T-cell (primary cell): Measurements from ENCODE around the gene SDCBP2. TPM values are rescaled to one million over a fixed set of nuclear protein-coding genes. Genes with fewer than 3 reads are reported as not detected.
A peak's percentile ranks its signal among the peaks of the same experiment; 100 is the strongest.

ENCODE experiments used
- ATAC-seq, 4 experiments: fragments of 200-7000 bp in 3 of 4; fragments of 150-1000 bp in 1 of 4; cut with Tn5 transposase; replicated peaks in 1 of 4; 1 replicate in 3 of 4; 2 replicates in 1 of 4; pipeline ENCODE4 v1.10.0; 2021; ENCODE audit warnings: moderate library complexity in 3 of 4, mild to moderate bottlenecking in 2 of 4, moderate number of reproducible peaks in 1 of 4
- CTCF ChIA-PET, 2 donors: fragments of 300-600 bp; sonication (Branson Sonifier 250); formaldehyde crosslinking; loops; one replicate each; lab custom pipeline; 2022; ENCODE audit warnings: antibody characterized with exemption in 2 of 2; lab: Charles Lee
- POLR2A ChIA-PET, 2 donors: fragments of 300-600 bp; sonication (Branson Sonifier 250); formaldehyde crosslinking; loops; one replicate each; lab custom pipeline; 2022; ENCODE audit warnings: antibody characterized with exemption in 2 of 2; lab: Charles Lee
- DNase-seq, 35 experiments: peaks; one replicate each; pipeline versions ENCODE4 v3.0.0 to v3.0.0-alpha.2; 2013 to 2023
- H3K27ac ChIP-seq: one replicate; pipeline ENCODE4 v1.5.1; 2013; ENCODE audit warnings: low read length
- H3K27me3 ChIP-seq, 2 experiments: replicated peaks in 1 of 2; 1 replicate in 1 of 2; 2 replicates in 1 of 2; pipeline versions ENCODE4 v1.6.1 to v1.7.0; 2013; ENCODE audit warnings: low read length in 1 of 2, mixed read lengths in 1 of 2; ENCODE audit not compliant: control insufficient read depth in 2 of 2, insufficient read depth in 2 of 2; ENCODE audit errors: extremely low read depth in 1 of 2
- H3K36me3 ChIP-seq, 2 donors: 1 replicate in 1 of 2; 2 replicates in 1 of 2; pipeline versions ENCODE4 v1.6.1 to v1.7.0; 2013; ENCODE audit warnings: low read length in 1 of 2; ENCODE audit not compliant: control insufficient read depth in 2 of 2, insufficient read depth in 1 of 2; ENCODE audit errors: extremely low read depth in 1 of 2
- H3K4me1 ChIP-seq, 2 experiments: 1 replicate in 1 of 2; 2 replicates in 1 of 2; pipeline versions ENCODE4 v1.6.1 to v1.7.0; 2013; ENCODE audit warnings: low read length in 2 of 2, mixed read lengths in 1 of 2; ENCODE audit not compliant: insufficient read depth in 2 of 2, control insufficient read depth in 1 of 2; ENCODE audit errors: extremely low read depth in 1 of 2
- H3K4me3 ChIP-seq, 2 donors: 1 replicate in 1 of 2; 2 replicates in 1 of 2; pipeline versions ENCODE4 v1.5.1 to v1.7.0; 2013; ENCODE audit warnings: mild to moderate bottlenecking in 2 of 2, low read length in 1 of 2, moderate library complexity in 1 of 2; ENCODE audit not compliant: control insufficient read depth in 1 of 2; ENCODE audit errors: extremely low read depth in 1 of 2
- H3K9me3 ChIP-seq: 2 replicates; pipeline ENCODE4 v1.7.0; 2013
- H3K27ac Mint-ChIP-seq, 2 donors: one replicate each; pipeline ENCODE4 v1.8.0; 2020 to 2021; ENCODE audit warnings: mild to moderate bottlenecking in 2 of 2, mixed read lengths in 2 of 2
- H3K27me3 Mint-ChIP-seq, 2 donors: one replicate each; pipeline ENCODE4 v1.8.0; 2021 to 2022; ENCODE audit warnings: mixed read lengths in 2 of 2
- H3K36me3 Mint-ChIP-seq: one replicate; pipeline ENCODE4 v1.8.0; 2021; ENCODE audit warnings: mixed read lengths
- H3K4me1 Mint-ChIP-seq, 3 donors: one replicate each; pipeline ENCODE4 v1.8.0; 2020 to 2022; ENCODE audit warnings: mixed read lengths in 3 of 3, mild to moderate bottlenecking in 1 of 3
- H3K4me3 Mint-ChIP-seq, 3 donors: one replicate each; pipeline ENCODE4 v1.8.0; 2020 to 2022; ENCODE audit warnings: mild to moderate bottlenecking in 3 of 3, mixed read lengths in 3 of 3, moderate library complexity in 3 of 3
- H3K9me3 Mint-ChIP-seq, 3 donors: one replicate each; pipeline ENCODE4 v1.8.0; 2020 to 2022; ENCODE audit warnings: mixed read lengths in 3 of 3
- WGBS: methylation state at CpG from one replicate; pipeline ENCODE4 v1.1.5; 2013; ENCODE audit warnings: missing lambda C conversion rate; ENCODE audit not compliant: insufficient coverage; 5-methylcytosine and 5-hydroxymethylcytosine counted together
- total RNA-seq, 35 experiments: library from RNA in 6 of 35; stranded (reverse) in 6 of 35; fragments of 120-200 nt in 1 of 35; gene quantifications; one replicate each; pipeline versions ENCODE4 v1.2.1 to v1.2.4 and lab custom pipeline; 2013 to 2026

The SDCBP2 gene
- total RNA-seq, 5 donors from 2014 or later (not counting 1 experiment from before 2014, with no cell fraction given), result 1.1 to 2.4 (median 2.2) TPM

DNA sequence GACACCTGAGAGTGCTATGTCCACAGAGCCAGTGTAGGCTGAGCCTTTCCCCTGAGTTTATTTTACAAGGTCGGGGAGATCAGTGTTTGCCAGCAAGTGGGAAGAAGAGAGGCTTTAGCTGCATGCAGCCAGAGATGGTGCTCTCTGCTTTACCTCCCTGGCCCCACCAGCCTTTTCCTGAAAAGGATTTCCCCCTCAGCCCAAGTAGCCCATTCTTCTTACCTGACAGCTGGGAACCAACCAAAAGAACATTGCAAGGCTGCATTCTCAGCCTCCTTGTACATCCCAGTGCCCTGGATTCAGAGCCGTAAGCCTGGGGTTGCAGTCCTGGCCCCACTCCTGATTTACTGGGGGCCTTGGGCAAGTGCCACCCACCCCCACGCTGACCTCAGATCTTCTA lies 46.0 kb downstream of the SDCBP2 start:
- Mint-ChIP-seq H3K27ac (peak overlapping the region; percentile 47 to 53), H3K27me3 (no peaks in the 10 kb centered on the region), H3K36me3 (peaks cover 11% of the 10 kb centered on the region), H3K4me1 (peaks cover 74 to 77% (median 75%) of the 10 kb centered on the region in 3 donors), H3K4me3 (peak overlapping the region in 1 of 3 donors; percentile 77), H3K9me3 (no peaks in the 10 kb centered on the region)
- DNase-seq (no peak), ATAC-seq (no peak)
- Histone ChIP-seq H3K27ac (no peak overlapping the region), H3K36me3 (no peaks in the 10 kb centered on the region), H3K27me3 (no peaks in the 10 kb centered on the region), H3K4me3 (no peak overlapping the region), H3K4me1 (peaks cover 23 to 64% of the 10 kb centered on the region in 2 experiments), H3K9me3 (no peaks in the 10 kb centered on the region)
- POLR2A ChIA-PET, result interaction anchor here (0.5 to 0.6 kb wide), 2 partner anchors 16 to 43 kb away, joined by 3 read pairs; no protein-coding TSS in a partner anchor
- CTCF ChIA-PET, result interaction anchor here (1.0 to 1.3 kb wide), 2 partner anchors 9 to 106 kb away, joined by 3 to 4 read pairs; no protein-coding TSS in a partner anchor
- WGBS, result 79% methylated on average over 2 of the region's 3 CpGs

DNA sequence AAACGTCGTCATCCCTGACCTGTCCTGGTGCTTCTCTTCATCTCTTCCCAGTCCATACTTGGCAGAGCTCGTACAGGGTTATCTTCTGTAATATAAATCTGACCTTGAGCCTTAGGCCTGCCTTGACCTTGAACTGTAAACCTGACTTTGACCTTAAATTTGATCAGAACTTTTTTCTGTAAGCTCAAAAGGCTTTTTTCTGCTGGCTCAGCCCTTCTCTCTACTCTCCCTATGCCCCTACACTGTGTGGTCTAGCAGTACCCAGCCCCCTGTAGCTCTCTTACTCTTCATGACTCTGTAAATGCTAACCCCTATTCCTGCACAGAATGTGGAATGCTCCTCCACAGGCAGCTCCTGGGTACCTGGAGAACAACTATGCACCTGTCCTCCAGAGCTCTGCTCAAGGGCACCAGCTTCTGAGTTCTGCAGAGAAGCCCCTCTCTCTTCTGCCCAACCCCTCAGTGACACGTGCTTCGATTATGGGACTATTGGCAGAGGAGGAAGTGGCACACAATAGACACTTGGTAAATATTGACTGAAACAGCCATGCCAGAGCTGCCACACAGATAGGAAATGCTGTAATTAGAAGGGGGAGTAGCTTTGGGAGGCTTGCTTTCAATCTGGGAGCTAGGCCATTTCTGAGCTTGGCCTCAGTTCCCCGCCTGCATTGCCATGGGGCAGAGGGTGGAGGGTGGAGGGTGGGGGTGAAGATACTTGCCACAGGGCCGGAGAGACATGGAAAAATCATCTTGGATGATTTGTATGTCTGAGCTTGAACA lies 47.5 kb downstream of the SDCBP2 start:
- no peaks in the 10 kb centered on the region for H3K27me3 ChIP-seq
- H3K4me3 Mint-ChIP-seq, result peak overlapping the region in 2 of 3 donors; percentile 21 to 54
- peaks cover 60 to 62% (median 61%) of the 10 kb centered on the region in 3 donors for H3K4me1 Mint-ChIP-seq
- DNase-seq (peak in 1 of 35 experiments; percentile 4), ATAC-seq (peak; percentile 14 to 49 (median 44))
- H3K36me3 ChIP-seq, result no peaks in the 10 kb centered on the region
- ChIA-PET POLR2A (no interaction called here), CTCF (interaction anchor here (0.5 to 0.6 kb wide), 2 partner anchors 33 to 1253 kb away, joined by 3 to 6 read pairs; no protein-coding TSS in a partner anchor)
- H3K4me3 ChIP-seq, result no peak overlapping the region
- H3K27ac Mint-ChIP-seq, result peak overlapping the region; percentile 77 to 84
- H3K9me3 ChIP-seq, result no peaks in the 10 kb centered on the region
- no peaks in the 10 kb centered on the region for H3K27me3 Mint-ChIP-seq
- peaks cover 11% of the 10 kb centered on the region for H3K36me3 Mint-ChIP-seq
- H3K27ac ChIP-seq, result no peak overlapping the region
- peaks cover 13 to 49% of the 10 kb centered on the region in 2 experiments for H3K4me1 ChIP-seq
- H3K9me3 Mint-ChIP-seq, result no peaks in the 10 kb centered on the region
- 64% methylated on average over 5 of the region's 7 CpGs for WGBS

DNA sequence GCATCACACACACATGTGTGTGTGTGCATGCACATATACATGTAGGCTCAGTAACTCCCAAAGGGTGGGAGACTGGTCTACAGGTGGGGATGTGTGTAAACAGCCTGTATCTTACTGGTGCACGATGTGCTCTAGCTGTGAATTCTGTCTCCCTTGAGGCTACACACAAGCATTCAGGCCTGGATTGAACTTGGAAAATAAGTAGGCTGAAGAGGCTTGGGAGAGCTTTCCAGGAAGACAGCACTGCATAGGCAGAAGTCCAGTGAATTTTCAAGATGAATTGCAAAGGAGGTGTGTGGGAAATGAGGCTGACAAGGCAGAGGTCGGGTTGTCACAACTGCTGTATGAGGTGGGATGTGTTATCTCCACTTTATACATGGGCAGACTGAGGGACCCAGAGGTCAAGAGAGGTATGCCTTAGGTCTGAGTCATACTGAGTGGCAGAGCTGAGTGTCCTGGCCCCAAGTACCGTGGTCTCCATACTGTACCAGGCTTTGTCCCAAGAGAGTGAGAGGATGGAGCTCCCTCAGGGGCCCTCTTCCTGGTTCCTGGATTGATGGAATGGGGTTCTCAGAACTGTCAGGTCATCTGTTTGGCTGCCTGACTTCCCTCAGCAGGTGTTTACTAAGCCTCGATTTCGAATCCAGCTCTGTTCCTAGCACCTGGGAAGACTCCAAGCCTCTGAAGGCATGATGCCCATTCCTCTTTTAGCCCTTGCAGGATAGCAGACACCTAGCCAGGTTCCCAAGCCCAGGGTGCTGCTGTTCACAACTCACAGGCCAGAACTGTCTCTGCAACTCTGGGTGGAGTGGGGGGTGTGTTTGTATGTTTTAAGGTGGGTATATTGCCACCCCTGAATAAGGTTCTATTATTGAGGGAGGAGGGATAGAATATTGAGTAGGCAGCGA lies 48.5 kb downstream of the SDCBP2 start:
- H3K36me3 ChIP-seq, result no peaks in the 10 kb centered on the region
- no peak for ATAC-seq

DNA sequence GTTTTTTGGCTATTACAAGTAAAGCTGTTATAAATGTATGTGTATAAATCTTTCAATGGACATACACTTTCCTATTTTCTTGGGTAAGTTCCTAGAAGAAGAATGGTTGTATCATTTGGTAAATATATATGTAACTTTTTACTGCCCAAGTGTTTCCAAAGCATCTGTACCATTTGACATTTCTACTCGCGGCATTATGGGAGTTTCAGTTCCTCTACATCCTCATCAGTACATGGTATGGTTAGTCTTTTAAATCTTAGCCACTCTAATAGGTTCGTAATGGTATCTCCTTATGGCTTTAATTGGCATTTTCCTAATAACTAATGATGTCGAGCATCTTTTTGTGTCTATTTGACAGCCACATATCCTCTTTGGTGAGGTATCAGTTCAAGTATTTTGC lies 49.9 kb downstream of the SDCBP2 start:
- POLR2A ChIA-PET, result interaction anchor here in 1 of 2 donors (0.6 kb wide), 1 partner anchor 44 kb away, joined by 3 read pairs; no protein-coding TSS in a partner anchor
- no CpG with 5 or more reads among the region's 4 CpGs for WGBS

More for the DNA sequence above, 48.5 kb downstream of the SDCBP2 start:
- Histone ChIP-seq H3K4me1 (peaks cover 7 to 39% of the 10 kb centered on the region in 2 experiments), H3K4me3 (no peak overlapping the region), H3K27me3 (no peaks in the 10 kb centered on the region), H3K27ac (no peak overlapping the region), H3K9me3 (no peaks in the 10 kb centered on the region)
- Mint-ChIP-seq H3K36me3 (peaks cover 11% of the 10 kb centered on the region), H3K4me1 (peaks cover 56 to 57% (median 57%) of the 10 kb centered on the region in 3 donors), H3K4me3 (peak overlapping the region in 1 of 3 donors; percentile 54), H3K9me3 (no peaks in the 10 kb centered on the region), H3K27ac (peak overlapping the region; percentile 63 to 77), H3K27me3 (no peaks in the 10 kb centered on the region)
- 78% methylated on average over 3 of the region's 6 CpGs for WGBS
- CTCF ChIA-PET, result interaction anchor here (0.6 to 0.7 kb wide), 2 partner anchors 22 to 1254 kb away, joined by 6 to 7 read pairs; no protein-coding TSS in a partner anchor
- peak in 1 of 35 experiments; percentile 4 for DNase-seq
- POLR2A ChIA-PET, result no interaction called here

DNA sequence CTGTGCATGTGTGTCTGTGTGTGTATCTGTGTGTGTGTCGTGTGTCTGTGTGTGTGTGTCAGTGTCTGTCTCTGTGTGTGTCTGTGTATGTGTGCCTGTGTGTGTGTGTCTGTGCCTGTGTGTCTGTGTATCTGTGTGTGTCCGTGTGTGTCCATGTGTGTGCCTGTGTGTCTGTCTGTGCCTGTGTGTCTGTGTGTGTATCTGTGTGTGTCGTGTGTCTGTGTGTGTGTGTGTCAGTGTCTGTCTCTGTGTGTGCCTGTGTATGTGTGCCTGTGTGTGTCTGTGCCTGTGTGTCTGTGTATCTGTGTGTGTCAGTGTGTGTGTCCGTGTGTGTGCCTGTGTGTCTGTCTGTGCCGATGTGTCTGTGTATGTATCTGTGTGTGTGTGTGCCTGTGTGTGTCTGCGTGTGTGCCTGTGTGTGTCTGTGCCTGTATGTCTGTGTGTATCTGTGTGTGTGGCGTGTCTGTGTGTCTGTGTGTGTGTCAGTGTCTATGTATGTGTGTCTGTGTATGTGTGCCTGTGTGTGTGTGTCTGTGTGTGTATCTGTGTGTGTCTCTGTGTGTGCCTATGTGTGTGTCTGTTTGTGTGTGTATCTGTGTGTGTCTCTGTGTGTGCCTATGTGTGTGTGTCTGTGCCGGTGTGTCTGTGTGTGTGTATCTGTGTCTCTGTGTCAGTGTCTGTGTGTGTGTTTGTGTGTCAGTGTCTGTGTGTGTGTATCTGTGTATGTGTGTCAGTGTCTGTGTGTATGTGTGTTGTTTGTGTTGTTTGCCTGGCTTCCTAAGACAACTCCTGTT lies 51.2 kb downstream of the SDCBP2 start:
- peaks cover 47 to 51% (median 48%) of the 10 kb centered on the region in 3 donors for H3K4me1 Mint-ChIP-seq

More for the DNA sequence above, 49.9 kb downstream of the SDCBP2 start:
- Mint-ChIP-seq H3K27me3 (no peaks in the 10 kb centered on the region), H3K4me1 (peaks cover 50 to 51% (median 50%) of the 10 kb centered on the region in 3 donors), H3K36me3 (peaks cover 11% of the 10 kb centered on the region), H3K9me3 (no peaks in the 10 kb centered on the region), H3K27ac (peak overlapping the region in 1 of 2 donors; percentile 23), H3K4me3 (no peak overlapping the region)
- DNase-seq, result no peak
- CTCF ChIA-PET, result no interaction called here
- Histone ChIP-seq H3K9me3 (no peaks in the 10 kb centered on the region), H3K4me1 (peaks cover 2 to 31% of the 10 kb centered on the region in 2 experiments), H3K27me3 (no peaks in the 10 kb centered on the region), H3K4me3 (no peak overlapping the region), H3K36me3 (peaks cover 5% of the 10 kb centered on the region in 2 donors), H3K27ac (no peak overlapping the region)
- no peak for ATAC-seq

More for the DNA sequence above, 51.2 kb downstream of the SDCBP2 start:
- H3K36me3 ChIP-seq, result peaks cover 5% of the 10 kb centered on the region in 2 donors
- DNase-seq (no peak), ATAC-seq (no peak)
- H3K4me3 ChIP-seq, result no peak overlapping the region
- no peaks in the 10 kb centered on the region for H3K27me3 Mint-ChIP-seq
- no peaks in the 10 kb centered on the region for H3K9me3 ChIP-seq
- peaks cover 11% of the 10 kb centered on the region for H3K36me3 Mint-ChIP-seq
- H3K27ac ChIP-seq, result no peak overlapping the region
- no peaks in the 10 kb centered on the region for H3K27me3 ChIP-seq
- ChIA-PET POLR2A (no interaction called here), CTCF (no interaction called here)
- H3K4me1 ChIP-seq, result peaks cover 2 to 24% of the 10 kb centered on the region in 2 experiments
- no peak overlapping the region for H3K4me3 Mint-ChIP-seq
- no peaks in the 10 kb centered on the region for H3K9me3 Mint-ChIP-seq
- no peak overlapping the region for H3K27ac Mint-ChIP-seq
- 96% methylated on average over 7 of the region's 8 CpGs for WGBS
